Measurements from ENCODE around the gene H1-8.

Gene H1-8

DNA sequence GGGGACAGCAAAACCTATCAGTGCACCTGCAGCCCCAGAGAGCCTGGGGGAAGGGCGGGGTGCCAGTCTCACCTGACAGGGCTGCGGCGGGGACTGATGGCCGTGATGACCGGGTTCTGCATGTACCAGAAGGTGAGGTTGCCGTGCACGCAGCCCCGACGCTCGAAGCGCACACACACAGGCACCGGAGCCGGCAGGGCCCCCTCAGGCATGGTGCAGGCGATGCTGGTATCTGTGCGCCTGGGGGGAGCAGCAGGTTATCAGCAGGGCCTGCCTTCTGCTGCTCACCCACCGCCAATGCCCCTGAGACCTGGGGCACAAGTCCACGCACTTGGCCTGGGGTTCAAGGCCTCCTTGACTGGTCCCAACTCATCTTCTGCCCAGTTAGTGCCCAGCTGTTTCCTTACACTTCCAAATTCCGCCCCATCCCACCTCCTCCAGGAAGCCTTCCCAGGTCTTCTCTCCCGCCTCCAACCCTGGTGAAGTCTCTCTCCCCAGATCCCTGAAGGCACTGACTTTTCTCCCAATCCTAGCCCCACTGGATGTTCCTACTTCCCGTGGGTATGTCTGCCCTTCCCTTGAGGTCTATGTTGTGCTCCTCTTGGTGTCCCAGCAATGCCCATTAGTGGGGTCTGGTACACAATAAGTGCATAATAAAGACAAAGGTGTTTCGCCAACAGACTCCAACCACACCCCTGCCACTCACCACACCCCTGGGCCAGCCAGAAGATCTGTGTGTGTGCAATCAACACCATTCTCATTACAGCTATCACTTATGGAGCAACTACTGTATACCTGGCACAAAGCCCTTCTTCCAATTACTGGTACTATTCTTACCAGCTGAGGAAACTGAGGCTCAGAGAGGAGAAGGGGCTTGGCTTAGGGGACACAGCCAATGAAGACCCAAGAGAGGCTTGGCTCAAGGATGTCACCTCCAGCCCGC, 28.9 kb downstream of the H1-8 start:
- DNase-seq (ENCODE audit: low spot score), result no peak

DNA sequence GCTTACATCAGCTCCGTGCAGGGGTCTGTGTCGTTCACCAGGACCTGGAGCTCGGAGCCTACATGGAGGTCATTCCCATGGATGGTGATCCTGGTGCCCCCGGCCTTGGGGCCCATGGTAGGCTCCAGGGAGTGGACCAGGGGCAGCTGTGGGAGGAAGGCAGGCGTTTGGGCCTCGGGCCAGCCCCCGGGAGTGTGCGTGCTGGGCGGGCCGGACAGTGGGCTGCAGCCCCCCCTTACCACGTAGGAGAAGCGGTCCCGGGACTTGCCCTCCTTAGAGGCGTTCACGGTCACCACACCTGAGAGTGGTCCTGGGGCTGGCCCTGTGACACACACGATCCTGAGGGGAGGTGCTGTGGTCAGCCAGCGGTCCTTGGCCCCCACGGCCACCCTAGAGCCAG, 29.6 kb downstream of the H1-8 start:
- no peak for DNase-seq (ENCODE audit: low spot score)

DNA sequence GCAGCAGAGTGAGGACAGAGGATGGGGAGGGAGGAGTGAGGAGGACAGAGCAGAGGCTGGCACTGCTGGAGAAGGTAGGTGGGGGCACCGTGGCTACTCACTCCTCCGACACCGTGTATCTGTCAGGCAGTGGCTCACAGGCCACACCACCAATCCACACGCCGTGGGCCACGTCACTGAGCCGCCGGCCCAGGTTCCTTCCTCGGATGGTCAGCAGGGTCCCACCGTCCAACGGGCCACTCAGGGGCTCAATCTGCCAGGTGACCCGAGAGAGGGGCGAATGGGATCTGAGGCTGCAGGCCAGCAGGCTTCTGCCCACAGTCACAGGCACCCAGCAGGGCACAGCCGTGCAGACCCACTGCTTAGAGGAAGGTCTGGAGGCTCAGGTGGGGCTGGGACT, 30.5 kb downstream of the H1-8 start:
- no peak for DNase-seq (ENCODE audit: low spot score)

DNA sequence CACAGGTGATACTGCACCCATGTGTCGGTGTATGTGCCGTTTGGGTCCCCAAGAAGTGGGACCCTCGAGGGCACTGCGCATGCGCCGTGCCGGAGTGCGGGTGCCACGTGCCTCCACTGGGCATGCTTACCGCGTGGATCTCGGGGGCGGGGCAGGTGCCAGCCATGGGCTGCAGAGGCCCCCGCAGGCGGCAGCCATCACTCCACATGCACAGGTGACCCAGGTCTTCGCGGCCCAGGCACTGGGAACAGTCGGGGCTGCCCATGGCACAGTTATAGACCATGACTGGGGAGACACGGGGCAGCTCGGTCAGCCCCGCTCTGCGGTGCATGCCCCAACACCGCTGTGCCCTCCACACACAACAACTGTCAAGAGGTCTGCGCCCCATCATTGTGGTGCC, 31.2 kb downstream of the H1-8 start:
- DNase-seq (ENCODE audit: low spot score), result no peak

DNA sequence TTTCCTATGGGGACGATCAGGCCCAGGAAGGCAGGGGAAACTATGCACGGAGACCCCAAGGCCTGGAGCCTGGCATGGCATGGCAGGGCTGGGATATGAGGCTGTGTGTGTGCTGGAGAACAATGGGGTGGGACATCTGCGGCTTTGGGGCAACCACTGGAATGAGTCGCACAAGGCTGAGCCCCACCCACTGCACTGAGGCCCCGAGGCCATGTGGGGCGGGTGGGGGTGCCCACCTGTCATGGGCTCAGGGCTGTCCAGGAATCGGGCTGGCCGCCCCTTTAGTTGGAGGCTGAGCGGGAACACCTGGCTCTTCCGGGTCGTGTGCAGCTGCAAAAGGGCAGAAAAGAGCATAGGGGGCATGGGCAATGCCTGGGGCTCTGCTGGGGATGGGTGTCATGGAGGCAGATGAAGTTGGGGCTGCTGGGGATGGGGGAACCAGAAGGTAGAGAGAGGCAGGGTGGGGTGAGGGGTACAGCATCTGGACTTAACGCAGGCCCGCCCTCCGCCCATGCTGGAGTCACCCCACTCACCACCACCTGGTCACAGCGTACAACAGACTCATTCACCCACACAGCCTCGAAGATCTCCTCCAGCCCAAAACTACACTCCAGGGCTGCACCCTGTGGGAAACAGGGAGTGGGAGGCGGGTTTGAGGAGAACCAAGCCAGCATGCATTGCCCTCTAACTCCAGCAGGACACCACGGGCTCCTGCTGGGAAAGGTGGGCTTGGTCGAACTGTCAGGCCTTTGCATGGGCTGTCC, 32.4 kb downstream of the H1-8 start:
- DNase-seq (ENCODE audit: low spot score), result no peak

DNA sequence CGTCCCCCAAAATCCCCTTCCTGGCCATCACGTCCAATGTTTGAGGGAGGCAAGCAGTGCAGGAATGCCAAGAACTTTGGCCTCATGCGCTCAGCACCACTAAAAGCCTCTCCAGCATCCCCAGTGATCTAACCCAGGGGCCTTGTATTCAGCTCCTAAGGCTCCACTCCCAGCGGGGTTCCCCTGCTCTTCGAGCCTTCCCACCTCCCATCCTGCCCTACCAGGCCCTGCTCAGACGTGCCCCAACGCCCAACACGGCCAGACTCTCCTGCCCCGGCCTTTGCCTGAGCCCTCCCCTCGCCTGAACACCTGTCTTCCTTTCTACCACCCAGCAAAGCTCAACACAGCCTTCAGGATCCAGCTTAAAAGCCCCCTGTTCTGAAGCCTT, 33.0 kb downstream of the H1-8 start:
- no peak for DNase-seq (ENCODE audit: low spot score)

DNA sequence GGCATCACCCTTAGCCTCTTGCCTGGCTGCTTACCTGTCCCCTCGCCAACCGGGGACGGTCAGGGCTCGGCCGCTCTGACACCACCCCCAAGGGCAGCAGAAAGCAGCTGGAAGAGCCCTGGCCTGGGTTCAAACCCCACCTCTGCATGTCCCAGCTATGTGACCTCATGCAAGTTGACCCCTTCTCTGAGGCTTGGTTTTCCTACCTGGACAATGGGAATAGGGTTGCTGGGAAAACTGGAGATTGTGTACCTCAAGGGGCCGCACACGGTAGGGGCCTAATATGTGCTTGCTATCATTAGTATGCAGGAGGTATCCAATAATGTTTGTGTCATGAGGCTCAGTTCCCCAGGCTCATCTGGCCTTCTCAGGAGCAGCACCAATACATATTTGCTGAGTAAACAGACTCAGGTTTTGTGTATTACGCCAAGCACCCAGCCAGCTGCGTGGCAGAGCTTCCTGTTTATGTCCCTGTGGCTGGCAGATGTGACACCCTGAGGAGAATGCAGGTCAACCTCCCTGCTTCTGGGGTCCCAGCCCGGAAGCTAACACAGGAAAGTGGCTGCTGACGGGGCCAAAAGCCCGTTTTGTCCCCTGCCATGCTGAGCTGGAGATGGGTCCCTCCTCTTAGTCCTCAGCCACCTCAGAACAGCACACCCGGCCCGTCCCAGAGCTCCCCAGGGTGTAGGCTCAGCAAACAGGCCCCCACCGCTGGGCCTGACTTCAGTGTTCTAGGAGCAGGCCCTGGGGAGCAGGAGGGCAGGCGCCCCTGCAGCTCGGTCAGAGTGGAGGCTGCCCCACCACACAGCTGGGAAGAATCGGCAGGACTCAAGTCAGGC, 33.8 kb downstream of the H1-8 start:
- no peak for DNase-seq (ENCODE audit: low spot score)

DNA sequence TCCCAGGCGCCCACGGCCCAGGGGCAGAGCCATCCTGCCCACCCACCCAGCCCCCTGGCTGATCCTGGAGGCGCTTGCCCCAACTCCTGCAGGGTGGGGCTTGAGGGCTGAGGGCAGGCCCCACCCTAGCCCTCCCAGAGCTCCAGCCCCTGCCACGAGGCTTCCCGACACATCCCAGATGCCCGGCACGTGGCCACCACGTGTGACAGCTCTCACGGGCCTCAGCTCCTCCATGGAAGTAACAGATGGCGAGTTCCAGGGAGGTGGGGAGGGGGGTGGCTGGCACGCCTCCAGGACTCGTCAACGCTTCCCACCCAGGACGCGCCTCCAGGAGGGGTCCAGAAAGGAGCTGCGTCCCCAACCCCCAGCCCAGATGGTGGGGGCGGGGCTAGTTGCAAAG, 34.4 kb downstream of the H1-8 start:
- peak; percentile 54 for DNase-seq (ENCODE audit: low spot score)

DNA sequence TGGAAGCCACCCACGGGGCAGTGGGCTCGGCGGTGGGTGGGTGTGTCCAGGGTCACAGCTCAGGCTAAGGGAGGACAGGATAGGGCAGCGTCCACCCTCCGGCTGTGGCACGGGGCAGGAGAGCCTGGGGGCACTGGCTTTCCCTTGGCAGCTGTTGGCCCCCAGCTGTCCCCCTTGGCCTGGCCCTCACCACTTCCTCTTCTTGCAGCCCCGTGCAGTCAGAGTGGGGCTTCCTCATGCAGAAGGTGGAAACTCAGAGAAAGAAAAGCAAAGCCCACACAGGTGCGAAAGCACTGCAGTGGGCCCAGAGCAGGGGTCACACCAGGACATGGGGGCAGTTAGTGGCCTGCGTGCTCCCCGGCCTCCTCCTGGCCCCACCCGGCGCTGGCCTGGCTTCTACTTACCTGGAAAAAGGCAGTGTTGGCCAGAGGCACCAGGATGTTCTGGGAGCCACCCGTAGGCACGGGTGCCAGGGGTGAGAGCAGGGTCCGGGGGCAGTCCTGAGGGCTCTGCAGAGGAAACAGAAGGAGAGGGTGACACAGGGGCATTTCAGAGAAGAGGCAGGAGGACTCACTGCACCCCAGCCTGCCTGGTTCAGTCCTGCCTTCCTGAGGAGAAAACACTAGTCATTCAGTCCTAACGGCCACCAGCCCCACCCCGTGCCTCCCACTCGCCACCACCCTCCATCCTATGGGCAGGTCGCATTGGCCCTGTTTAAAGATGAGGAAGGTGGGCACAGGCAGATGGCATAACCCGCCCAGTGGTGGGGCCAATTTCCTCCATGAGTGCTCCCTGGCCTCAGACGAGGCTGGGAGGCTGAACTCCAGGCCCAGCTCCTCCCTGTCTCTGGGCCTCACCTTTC, 35.2 kb downstream of the H1-8 start:
- no peak for DNase-seq (ENCODE audit: low spot score)

DNA sequence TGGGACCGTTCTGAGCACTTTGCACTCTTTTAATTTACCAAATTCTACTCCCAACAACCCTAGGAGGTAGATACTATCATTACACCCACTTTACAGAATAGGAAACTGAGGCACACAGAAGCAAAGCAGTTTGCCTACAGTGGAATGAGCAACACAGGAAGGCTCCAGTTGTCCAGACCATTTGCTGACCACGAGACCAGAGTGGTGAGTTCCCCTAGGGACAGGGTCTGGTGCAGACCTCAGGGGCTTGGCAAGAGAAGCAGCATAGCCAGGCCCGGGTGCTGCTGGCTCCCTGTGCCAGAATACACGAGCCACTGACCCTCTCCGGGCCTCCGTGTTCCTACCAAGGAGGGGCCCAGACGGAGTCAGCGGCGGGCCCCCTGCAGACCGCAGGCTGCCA, 37.0 kb downstream of the H1-8 start:
- DNase-seq (ENCODE audit: low spot score), result no peak

DNA sequence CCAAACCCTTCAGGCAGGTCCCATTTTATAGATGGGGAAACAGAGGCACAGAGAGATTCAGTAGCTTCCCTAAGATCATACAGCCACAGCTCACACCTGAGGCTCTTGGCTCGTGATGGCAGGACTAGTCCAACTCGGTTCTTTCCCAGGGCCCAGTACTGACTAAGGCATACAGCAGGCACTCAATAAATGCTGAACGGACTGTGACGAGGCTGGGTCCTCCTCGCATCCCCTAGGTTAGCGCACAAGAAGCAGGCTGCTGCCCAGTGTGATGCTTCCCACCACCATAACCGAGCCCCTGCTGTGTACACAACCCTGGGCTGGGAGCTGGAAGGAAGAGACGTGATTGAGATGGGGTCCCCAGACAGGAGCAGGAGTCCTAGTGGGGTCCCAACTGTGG, 38.6 kb downstream of the H1-8 start:
- DNase-seq (ENCODE audit: low spot score), result no peak

DNA sequence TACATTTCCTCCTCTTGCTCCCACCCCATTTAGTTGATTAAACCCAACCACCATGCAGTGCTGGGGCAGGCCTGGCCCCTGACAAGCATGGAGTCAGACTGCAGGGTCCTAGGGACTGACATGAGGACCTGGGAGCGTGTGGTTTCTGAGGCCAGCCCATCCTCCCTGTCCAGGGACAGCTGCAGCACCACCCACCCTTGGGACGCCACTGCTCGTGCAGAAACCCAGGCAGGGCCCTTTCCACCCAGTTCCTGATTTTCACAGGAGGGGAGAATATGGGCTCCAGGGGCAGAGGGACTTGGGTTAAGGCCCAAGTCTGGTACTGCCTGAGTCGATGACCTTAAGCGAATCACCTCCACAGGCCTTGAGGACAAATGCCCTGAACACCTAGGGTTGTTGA, 39.8 kb downstream of the H1-8 start:
- no peak for DNase-seq (ENCODE audit: low spot score)

DNA sequence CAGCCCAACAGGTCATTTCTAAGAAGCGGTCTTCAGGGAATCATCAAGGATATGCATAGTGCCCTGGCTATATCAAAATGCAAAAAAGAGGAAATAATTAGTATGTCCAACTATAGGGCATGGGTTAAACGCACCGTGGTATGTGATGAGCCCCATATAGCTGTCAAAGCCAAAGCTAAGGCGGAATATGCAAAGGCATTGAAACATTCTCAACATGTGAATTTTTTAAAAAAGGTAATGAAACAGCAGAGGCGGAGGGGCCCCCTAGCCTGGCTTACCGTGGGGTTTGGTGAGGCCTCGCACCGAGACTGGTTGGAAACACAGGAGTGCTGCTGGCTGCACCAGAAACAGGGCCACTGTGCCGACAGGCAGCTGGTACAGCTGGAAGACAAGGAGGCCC, 40.3 kb downstream of the H1-8 start:
- DNase-seq (ENCODE audit: low spot score), result no peak

DNA sequence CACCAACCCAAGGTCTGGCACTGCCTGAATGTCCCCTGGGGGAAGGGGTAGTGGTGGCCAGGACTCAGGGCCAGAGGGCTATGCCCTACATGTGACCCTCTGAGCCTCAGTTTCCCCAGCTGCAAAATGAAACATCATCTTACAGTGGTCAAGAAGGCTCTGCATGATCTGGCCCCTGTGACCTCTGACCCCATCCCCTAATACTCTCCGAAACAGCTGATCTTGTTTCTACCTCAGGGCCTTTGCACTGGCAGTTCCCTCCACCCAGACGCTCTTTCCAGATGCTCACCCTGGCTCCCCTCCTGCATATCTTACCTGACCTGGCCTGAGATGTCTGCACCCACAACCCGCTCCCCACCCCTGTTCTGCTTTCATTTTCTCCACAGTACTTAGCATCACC, 41.7 kb downstream of the H1-8 start:
- DNase-seq (ENCODE audit: low spot score), result no peak

DNA sequence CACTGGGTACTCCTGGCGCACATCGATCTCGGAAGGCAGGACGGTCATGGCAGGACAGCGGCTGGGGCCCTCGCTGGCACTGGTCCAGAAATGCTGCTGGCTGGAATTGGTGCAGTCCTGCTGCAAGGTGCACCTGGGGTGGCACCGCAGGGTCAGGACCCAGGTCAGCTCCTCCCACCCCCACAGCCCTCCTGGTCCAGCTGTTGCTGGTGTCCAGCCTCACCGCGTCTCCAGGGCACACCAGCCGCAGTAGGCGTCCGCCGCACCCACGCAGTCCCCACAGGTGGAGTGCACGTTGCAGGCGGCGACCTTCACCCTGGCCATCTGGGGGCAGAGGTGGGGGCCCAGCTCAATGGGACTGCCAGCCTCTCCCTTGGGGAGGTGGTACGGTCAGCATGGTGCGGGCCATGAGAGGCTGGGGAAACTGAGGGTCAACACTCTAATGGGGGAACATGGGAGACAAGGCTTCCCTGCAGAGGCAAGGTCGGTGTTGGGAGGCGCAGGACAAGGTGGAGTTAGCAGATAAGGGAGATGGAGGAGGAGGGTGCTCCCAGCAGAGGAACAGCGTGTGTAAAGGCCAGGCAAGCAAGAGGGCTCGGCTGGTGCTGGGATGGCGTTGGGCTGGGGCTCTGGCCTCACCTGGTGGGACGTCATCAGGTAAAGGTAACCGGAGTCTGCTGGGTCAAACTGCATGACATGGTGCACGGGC, 43.1 kb downstream of the H1-8 start:
- DNase-seq (ENCODE audit: low spot score), result no peak

DNA sequence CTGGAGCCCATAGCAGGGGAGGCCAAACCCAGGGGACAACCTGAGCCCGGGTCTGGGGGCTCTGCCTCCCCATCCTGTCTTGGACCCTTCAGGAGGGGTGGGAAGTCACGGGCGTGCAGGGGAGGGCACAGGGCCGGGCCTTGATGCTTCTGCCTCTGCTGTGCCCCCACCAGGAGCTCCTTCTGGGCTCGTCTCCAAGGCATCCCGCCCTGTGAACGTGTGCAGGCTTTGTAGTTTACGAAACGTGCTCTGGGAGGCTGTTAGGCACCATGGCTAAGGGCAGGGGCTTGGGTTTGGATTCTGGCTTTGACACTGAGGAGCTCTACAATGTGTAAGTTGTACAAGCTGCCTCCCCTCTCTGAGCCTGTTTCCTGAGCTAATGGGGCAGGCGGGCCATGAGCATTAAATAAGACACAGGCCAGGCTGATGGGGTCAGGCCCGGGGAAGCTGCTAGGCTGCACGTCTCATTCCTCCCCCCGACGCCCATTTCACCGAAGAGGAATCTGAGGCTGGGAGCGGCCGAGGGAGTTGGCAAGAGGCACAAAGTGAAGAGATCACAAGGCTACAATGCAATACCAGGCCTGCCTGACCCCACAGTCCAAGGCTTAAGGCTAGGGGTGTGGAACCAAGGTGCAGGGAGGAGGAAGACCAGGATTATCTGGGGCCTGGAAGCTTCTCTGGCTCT, 43.9 kb downstream of the H1-8 start:
- DNase-seq (ENCODE audit: low spot score), result no peak

DNA sequence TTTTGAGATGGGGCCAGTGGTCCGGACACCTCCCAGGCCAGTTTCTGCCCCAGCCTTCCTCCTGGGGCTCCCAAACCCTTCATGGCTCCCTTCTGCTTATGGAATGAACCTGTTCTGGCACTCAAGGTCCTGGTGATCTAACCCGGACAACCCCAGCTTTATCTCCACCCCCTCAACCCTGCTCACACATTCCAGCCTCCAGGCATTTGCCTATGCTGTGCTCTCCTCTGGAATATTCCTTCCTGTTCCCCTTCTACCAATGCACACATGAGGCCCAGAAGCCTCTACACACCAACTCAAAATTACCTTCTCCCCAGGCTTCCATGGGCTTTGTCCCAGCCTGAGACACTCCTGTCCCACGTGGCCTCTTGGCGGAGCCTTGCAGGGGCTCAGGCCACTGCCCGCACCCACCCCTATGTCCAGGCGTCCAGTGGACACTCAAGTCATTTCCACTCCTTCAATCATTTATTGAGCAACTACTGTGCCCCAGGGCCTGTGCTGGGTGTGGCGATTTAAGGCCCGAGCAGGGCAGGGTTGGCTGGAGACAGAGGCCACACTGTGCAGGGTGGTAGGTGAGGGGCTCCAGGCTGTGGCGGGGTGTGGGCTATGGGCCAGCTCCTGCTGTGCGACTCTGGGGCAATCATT, 44.7 kb downstream of the H1-8 start:
- no peak for DNase-seq (ENCODE audit: low spot score)

DNA sequence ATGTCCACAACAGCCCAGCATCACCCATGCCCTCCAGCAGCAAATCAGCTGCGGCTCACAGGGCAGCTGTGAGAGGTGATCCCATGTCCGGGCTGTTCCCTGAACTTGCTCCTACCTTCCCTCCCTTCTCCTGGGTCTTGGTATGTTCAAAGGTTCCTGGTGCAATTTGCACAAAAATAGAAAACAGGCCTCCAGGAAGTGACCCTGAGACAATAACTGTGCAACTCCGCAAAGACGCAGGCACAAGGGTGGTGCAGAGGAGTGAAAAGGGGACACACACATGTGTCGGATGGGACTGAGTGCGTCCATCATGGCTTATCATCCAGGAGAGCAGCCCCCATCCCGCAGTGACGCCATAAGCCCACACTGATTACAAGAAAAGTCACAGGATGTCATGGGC, 47.2 kb downstream of the H1-8 start:
- DNase-seq (ENCODE audit: low spot score), result no peak

DNA sequence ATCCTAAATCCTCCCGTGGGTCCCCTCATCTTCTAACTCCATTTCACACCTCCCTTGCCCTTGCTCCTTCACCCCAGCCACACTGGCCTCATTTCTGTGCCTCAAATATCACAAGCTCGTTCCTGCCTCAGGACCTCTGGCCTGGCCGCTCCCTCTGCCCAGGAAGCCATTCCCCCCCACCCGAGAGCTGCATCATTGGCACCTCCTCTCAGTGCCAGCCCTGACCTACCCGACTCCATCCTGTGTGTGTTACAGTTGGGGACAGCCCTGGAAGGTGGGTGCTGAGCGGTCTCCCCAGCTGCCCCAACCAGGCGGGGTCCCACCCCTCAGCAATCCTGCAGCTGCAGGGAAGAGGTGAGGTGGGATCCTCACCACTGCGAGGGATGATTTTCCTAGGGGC, 49.0 kb downstream of the H1-8 start:
- DNase-seq (ENCODE audit: low spot score), result no peak
